HG03108 (cell line): ENCODE results near the gene AFF4.

ENCODE experiments used
- ATAC-seq: cut with Tn5 transposase; IDR thresholded peaks from one replicate; pipeline ENCODE4 v1.9.1; 2021; ENCODE audit warnings: moderate library complexity; ENCODE audit not compliant: unreplicated experiment

Gene AFF4

GRCh38 chr5:132828846-132829494, 134.5 kb downstream of the AFF4 start:
- ATAC-seq = no peak

DNA sequence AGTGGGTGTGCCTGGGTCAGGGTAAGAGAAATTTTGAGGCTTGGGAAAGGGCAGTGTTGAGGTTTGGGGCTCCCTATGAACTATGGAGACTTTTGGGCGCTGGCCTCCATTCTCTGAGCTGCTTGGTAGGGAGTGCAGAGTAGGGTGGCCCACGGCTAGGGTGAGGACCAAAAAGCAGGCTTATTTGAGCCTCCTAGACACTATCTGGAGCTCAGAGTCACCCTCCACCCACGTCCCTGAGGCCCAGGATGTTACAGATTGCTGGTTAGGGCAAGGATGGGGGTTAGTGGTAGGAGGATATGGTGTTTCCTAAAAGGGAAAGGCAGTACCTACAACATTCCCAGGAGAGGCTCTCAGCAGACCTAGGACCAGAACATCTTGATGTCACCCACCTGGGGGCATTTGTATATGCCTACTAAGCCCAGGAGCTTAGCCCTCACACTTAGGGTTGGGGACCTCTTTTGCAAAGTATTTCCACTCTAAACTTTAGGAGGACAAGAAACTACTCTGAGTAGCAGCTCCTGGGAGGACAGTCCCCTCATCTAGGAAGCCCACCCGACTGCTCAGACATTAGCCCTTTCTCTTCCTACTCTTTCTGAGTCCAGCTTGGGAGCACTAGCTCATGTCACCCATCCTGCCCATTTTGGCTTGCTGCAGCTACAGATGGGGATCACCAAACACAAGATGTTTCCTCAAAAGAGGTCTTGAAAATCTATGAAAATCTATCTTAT, 135.3 kb downstream of the AFF4 start:
- no peak for ATAC-seq

DNA sequence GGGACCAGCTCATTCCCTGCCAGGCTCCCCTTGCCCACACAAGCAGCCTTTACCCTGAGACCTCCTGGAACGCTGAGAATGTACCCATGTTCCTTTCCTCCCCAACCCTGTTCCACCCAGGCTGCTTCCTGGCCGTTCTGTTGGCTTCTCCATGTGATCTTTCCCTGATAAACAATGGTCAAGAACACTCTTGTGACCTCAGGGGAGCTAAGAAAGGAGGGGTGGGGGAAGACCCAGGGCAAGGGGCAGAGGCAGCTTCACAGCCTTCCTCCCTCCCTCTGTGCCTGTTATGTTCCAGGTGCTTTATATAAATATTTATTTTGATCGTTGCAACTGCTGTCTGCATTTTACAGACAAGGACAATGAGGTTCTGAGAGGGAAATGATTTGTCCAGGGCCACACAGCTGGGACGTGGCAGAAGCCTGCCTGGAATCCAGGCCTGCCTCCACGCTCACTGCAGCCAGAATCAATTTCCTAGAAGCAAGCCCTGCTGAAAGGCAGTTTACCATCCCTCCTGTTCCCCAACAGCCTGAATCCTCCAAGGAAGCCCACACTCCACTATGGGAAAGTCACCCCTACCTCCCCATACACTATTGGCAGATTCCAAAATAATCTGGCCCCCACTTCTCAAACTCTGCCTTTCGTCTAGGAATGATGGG, 136.9 kb downstream of the AFF4 start:
- no peak for ATAC-seq

DNA sequence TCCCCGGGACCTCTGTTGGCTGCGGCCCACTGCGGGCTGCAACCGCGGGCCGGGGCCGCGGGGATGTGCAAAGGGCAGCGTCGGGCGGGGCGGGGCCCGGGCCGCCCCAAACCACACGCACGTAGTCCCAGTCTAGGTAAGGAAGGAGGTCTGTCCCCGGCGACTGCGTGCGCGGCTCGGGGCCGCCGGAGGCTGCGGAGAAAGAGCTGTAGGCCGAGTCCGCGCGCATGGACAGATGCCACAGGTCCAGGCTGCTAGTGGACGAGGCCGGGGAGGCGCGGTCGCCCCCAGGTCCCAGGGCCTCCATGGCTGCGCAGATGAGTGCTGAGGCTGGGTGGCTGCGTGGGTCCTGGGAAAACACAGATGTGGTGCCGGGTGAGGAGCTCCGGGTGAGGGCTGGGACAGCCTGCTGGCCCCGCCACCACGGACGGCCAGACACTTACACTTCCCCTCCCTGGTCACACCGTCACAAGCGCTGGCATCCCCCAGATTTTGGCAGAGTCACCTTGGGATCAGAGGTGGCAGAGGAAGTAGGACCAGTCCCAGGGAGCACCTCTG, 137.5 kb downstream of the AFF4 start:
- no peak for ATAC-seq
